Skeletal muscle tissue (tissue), 4 donors: ENCODE measurements around the gene OR52B2. TPM values are rescaled to one million over a fixed set of nuclear protein-coding genes. Genes with fewer than 3 reads are reported as not detected.

Experiments used
- H3K27ac ChIP-seq: one replicate; pipeline ENCODE4 v1.7.0; 2013; ENCODE audit warnings: mild to moderate bottlenecking, low read depth, low read length, inconsistent platforms
- H3K27me3 ChIP-seq, 3 donors: one replicate each; pipeline ENCODE4 v1.7.0; 2013; ENCODE audit warnings: low read length in 3 of 3; ENCODE audit not compliant: control insufficient read depth in 3 of 3, insufficient read depth in 3 of 3
- H3K36me3 ChIP-seq, 3 donors: one replicate each; pipeline ENCODE4 v1.7.0; 2013; ENCODE audit warnings: low read length in 3 of 3; ENCODE audit not compliant: control insufficient read depth in 3 of 3, insufficient read depth in 3 of 3
- H3K4me1 ChIP-seq, 3 donors: one replicate each; pipeline ENCODE4 v1.7.0; 2013; ENCODE audit warnings: low read length in 3 of 3, mild to moderate bottlenecking in 3 of 3; ENCODE audit not compliant: control insufficient read depth in 3 of 3, insufficient read depth in 3 of 3
- H3K4me3 ChIP-seq, 3 donors: one replicate each; pipeline ENCODE4 v1.7.0; 2013; ENCODE audit warnings: low read length in 3 of 3
- H3K9ac ChIP-seq, 3 donors: one replicate each; pipeline ENCODE4 v1.7.0; 2013; ENCODE audit warnings: low read length in 3 of 3, mild to moderate bottlenecking in 3 of 3, moderate library complexity in 2 of 3, low read depth in 1 of 3
- H3K9me3 ChIP-seq, 3 donors: one replicate each; pipeline ENCODE4 v1.7.0; 2013; ENCODE audit warnings: low read length in 3 of 3; ENCODE audit not compliant: control insufficient read depth in 3 of 3
- total RNA-seq: library from RNA; depleted of rRNA; stranded (reverse); fragments of >200 nt; gene quantifications from one replicate; pipeline ENCODE4 v1.2.3, GENCODE V29; 2014
- donor health status: Osteomylitis.

OR52B2 gene
- total RNA-seq, 1 donor from 2014 or later = not detected

DNA sequence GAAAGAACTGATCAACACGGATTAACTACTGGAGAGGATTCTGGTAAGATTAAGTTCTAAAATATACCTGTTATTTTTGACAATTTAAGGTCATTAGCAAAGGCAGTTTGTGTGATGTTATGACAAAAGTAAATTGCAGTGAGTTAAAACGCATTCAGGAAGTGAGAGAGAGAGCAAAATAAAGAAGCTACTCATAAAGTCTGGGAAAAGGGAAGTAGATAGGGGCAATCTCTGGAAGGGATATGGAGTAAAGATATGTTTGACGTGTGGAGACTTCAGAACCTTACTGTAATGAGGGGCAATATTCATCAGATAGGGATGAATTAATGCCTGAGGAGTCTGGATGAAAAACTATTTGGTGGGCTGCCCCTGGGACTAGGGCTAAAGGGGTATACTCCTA is 45.9 kb downstream of the OR52B2 start:
- no peak overlapping the region for H3K27ac ChIP-seq
- H3K9ac ChIP-seq = no peak overlapping the region
- H3K36me3 ChIP-seq = no peaks in the 10 kb centered on the region
- no peaks in the 10 kb centered on the region for H3K27me3 ChIP-seq
- no peaks in the 10 kb centered on the region for H3K4me1 ChIP-seq
- H3K9me3 ChIP-seq = no peaks in the 10 kb centered on the region
- H3K4me3 ChIP-seq = no peak overlapping the region

Other genes starting within 250 kb of the OR52B2 start
- not detected for gene OR56A3, start 228.1 kb downstream of the OR52B2 start, total RNA-seq
- gene OR56A5, start 201.8 kb downstream of the OR52B2 start, total RNA-seq = not detected
- gene OR52L1, start 183.3 kb downstream of the OR52B2 start, total RNA-seq = not detected
- gene OR56A4, start 163.4 kb downstream of the OR52B2 start, total RNA-seq = not detected
- gene OR56A1, start 139.6 kb downstream of the OR52B2 start, total RNA-seq = under 0.01 TPM
- not detected for gene OR56B4, start 62.6 kb downstream of the OR52B2 start, total RNA-seq
- gene OR52W1, start 28.9 kb upstream of the OR52B2 start, total RNA-seq = not detected
- not detected for gene C11orf42, start 35.2 kb upstream of the OR52B2 start, total RNA-seq
- gene FHIP1B, start 64.3 kb upstream of the OR52B2 start, total RNA-seq = 8.9 TPM
- gene CNGA4, start 68.8 kb upstream of the OR52B2 start, total RNA-seq = not detected
- not detected for gene CCKBR, start 89.5 kb upstream of the OR52B2 start, total RNA-seq
- 28.2 TPM for gene CAVIN3, start 150.2 kb upstream of the OR52B2 start, total RNA-seq
- 9.9 TPM for gene SMPD1, start 220.1 kb upstream of the OR52B2 start, total RNA-seq
- 28.7 TPM for gene APBB1, start 248.8 kb upstream of the OR52B2 start, total RNA-seq